Astrocyte (in vitro differentiated cells and primary cell): ENCODE measurements around the gene TRDN.
"Not testable (repeated sequence)": the region's sequence is repeated elsewhere in the genome, so short reads cannot be mapped to it uniquely, and the experiment has no call there.

ENCODE experiments used
- EZH2 ChIP-seq: IDR thresholded peaks from 2 replicates; pipeline ENCODE4 v1.6.1; 2012; ENCODE audit warnings: mild to moderate bottlenecking, low read length, inconsistent platforms; ENCODE audit not compliant: insufficient read depth
- TF ChIP-seq, protein P1 (sequence below): IDR thresholded peaks from 2 replicates; pipeline ENCODE4 v1.5.1; 2011; ENCODE audit warnings: low read depth, mild to moderate bottlenecking, inconsistent platforms, low read length, moderate library complexity; ENCODE audit not compliant: insufficient read depth

DNA sequence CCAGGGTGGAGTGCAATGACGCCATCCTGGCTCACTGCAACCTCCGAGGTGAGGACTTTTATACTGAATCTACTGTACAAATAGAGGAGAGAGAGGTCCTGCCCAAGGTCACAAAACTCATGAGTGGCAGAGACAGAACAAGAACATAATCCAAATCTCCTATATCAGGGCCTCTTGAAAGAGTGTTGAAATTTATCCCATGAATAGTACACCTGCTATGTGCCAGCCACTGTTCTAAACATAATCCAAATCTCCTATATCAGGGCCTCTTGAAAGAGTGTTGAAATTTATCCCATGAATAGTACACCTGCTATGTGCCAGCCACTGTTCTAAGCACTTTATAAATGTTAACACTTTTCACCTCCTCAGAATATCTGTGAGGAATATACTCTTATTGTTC lies 409.0 kb downstream of the TRDN start:
- TF ChIP-seq, protein P1, sequence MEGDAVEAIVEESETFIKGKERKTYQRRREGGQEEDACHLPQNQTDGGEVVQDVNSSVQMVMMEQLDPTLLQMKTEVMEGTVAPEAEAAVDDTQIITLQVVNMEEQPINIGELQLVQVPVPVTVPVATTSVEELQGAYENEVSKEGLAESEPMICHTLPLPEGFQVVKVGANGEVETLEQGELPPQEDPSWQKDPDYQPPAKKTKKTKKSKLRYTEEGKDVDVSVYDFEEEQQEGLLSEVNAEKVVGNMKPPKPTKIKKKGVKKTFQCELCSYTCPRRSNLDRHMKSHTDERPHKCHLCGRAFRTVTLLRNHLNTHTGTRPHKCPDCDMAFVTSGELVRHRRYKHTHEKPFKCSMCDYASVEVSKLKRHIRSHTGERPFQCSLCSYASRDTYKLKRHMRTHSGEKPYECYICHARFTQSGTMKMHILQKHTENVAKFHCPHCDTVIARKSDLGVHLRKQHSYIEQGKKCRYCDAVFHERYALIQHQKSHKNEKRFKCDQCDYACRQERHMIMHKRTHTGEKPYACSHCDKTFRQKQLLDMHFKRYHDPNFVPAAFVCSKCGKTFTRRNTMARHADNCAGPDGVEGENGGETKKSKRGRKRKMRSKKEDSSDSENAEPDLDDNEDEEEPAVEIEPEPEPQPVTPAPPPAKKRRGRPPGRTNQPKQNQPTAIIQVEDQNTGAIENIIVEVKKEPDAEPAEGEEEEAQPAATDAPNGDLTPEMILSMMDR, result not testable (repeated sequence)
- TF ChIP-seq EZH2, result not testable (repeated sequence)
